ENCODE results near the gene CHRND.

The CHRND gene

DNA sequence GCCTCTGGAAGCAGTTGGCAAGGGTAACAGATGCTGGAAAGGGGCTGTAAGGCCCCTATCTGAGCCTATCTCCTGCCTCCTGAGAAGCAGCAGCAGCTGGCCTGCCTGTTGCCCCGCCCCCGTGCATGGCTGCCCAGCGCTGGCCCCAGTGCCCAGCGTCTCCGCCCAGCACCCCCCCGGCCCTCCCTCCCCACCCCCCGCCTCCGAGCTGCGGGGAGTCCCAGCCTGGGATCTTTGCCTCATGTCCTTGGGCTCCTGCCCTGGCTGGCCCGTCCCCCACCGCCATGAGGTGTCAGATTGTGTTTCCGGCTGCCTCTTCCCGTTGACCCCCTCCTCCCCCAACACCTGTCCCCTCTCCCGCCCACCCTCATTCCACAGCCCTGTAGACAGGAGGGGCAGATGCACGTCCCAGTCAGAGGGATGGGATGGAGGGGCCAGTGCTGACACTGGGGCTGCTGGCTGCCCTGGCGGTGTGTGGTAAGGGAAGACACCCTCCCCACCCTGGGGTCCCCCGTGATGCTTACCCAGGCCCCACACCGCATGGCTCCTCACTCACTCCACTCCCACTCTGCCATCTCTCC lies at the start of gene CHRND:
Gene CHRND, plus strand, starts transcription at position 370 of the 581 bp plus-strand sequence. Its CDS starts 56 bp downstream, at position 426.
- no peak for DNase-seq

DNA sequence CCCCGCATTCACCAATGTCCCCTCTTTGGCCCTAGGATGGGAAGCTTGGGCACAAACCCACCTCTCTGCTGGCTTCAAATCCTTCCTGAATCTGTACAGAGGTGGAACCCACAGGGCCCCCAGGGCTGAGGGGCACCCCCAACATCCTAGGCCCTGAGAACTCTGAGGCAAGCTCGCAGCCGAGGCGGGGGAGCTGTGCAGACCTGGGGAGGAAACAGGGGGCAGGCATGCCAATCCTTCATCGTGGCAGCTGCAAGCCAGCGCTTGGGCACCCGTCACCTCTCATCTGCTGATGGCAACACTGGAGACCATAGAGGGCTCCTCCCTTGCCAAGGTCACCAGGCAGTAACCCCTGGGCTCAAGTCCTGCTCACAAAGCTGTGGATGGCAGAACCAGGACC lies 49.2 kb upstream of the CHRND start:
- no peak for DNase-seq

DNA sequence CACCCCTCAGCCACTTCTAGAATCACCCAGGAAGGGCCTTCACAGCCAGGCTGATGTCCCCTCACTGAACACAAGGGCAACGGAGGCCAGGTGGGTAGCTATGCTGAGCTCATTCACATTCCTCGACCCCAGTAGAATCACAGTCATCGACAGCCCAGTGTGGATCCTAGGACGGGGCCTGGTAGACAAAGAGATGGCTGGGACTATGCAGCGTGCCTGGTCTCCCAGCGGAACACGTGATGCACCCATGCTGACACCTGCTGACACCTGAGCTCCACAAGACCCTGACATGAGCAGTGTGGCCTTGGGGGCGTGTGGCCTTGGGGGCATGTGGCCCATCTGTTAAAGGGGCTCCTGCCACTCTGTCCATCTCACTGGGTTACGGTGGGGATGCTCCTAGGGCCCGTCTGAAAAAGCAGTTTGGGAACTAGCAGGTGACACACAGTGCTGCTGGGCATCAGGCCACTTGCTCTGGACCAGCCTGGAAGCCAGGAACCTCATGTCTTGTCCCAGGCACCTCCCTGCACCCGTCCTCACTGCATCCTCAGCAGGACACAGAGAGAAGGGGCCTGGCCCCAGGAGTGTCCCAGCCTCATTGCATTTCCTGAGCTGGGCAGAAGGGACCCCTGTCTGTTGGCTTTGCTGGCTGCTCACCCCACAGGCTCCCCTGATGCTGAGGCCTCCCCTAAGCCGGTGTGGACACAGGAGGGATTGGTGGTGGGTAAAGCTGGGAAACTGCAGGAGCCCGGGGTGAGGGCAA lies 48.0 kb upstream of the CHRND start:
- no peak for DNase-seq

DNA sequence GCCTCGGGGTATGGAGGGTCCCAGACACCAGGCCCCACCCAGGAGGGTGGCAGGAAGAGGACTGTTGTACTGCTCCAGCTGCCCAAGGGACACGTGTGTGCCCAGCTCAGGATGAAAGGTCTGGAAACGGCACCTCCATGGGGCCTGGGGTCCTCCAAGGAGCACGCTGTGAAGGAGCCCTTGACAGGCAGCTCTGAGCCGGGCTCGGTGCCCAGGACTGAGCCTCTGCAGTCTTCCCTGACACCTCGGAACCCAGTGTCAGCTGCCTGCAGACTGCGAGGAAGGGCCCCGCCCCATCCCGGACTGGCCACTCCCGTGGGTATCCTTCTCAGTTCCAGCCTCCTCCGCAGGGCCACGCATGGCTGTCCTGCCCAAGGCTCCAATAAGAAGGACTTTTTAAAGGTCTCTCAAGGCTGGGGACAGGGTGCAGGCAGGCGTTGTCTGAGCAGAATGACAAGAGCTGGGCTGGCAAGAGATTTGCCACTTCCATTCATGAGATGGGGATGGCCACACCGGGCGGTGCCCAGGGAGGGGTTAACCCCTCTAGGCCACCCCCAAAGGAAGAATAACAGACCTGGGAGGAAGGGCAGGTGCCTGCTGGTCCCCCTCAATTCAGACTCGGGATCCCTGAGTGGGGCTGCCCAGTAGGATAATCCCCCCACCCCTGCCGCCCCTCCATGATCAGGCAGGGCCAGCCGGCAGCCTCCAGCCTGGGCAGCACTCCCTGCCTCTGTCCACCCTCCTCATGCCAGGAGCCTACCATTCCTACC lies 47.2 kb upstream of the CHRND start:
- no peak for DNase-seq

DNA sequence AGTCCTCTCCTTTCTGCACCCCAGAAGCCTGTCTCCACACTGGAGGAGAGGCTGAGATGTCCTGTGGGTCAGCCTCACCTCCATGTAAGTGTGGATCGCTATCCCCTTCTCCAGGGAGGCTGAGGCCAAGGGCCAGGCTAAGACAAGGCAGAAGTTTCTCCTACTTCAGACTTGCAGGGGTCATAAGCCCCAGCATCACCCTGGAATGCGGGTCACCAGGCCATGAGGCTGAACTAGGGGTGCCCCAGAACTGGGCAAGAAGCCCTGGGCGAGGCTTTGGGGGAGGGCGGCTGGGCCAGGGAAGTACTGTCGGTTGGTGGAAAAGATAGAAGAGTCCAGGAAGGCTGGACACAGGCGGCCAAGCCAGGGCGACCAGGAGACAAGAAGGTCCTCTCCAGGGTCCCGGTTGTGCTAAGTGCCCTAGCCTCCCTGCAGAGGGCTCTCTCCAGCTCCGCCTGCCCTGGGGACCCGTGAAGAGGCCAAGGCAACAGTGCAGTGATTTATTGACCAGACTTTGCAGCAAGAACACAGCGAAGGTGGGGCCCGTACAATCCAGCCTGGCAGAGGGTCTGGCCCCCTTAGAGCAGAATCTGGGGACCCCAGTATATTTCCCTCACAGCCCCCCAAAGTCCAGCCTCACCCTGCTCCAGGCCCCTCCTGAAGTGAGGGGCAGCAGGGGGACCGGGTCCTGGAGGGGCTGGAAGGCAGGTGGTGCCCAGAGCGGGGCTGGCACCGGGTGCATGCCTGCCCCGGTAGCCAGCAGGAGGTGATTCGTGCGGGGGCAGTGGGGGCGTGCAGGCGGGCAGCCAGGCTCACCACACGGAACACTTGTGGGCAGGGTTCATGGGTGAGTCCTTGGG lies 46.4 kb upstream of the CHRND start:
- DNase-seq = no peak

DNA sequence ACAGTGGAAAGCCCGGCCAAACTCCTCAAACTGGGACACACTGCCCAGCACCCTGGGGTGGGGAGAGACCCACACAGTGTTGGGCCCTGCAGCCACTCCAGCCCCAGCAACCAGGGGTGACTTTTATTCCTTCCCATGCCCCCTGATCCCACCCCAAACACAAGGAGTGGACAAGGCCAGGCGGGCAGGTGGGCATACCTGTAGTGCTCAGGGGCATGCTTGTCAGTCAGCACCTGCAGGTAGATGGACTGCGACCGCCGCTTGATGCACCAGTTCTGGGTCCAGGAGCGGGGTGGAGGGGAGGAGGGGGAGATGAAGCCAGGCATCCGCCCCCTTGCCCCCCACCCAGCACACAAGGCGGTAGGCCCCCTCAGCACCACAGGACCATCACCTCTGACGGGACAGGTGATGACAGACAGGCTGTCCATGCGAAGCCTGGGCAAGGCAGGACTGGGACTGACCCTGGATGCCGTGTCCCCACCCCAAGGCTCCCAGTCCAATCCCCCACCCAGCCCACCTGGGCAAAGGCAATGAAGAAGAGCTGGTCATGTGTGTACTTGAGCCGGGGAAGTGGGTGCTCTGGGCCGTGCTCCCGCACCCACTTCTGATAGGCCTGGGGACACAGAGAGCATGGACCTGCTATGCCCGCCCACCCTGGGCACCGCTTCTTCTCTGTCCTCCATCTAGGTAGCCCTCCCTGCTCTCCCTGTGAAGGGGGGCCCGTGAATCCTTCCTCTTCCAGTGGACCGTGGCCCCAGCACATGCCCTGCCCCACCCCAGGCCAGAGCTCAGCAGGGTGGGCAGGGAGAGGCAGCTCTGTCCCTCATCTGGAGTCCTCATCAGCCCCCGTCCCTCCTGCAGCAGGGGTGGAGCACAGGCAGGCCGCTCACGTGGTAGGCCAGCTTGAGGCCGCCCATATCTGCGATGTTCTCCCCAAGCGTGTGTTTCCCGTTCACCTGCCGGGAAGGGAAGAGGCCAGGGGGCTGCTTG lies 45.5 kb upstream of the CHRND start:
- no peak for DNase-seq

DNA sequence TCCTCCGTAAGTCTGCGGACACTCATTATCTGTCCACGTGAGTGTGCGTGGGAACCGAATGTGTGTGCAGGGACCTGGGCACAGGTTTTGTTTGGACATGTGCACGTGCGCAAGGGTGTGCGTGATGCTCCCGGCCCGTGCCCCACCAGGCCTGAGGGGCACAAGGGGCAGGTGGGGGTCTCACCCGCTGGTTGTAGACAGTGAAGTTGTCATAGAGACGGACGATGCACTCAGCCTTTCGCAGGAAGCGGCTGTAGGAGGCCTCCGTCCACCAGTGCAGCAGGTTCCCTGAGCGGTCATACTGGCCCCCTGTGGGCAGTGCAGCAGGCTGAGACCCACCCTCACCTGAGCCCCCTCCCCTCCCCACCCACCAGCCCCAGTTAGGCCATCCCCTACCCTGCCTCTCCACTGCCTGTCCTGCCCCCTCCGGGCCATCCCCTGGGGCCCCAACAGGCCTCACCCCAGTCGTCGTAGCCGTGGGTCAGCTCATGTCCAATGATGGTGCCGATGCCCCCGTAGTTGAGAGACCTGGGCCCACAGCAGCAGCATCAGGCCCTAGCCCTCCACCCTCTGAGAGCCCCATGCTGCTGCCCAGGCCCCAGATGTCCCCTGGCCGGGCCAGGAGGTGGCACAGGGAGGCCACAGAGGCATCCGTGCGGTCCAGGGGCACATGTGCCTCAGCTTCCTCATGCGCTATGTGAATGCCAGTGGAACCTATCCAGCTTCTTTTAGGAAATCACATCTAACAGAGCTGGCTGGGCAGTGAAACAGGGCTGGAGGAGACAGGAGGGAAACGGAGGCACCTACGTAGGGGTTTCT lies 44.4 kb upstream of the CHRND start:
- no peak for DNase-seq

DNA sequence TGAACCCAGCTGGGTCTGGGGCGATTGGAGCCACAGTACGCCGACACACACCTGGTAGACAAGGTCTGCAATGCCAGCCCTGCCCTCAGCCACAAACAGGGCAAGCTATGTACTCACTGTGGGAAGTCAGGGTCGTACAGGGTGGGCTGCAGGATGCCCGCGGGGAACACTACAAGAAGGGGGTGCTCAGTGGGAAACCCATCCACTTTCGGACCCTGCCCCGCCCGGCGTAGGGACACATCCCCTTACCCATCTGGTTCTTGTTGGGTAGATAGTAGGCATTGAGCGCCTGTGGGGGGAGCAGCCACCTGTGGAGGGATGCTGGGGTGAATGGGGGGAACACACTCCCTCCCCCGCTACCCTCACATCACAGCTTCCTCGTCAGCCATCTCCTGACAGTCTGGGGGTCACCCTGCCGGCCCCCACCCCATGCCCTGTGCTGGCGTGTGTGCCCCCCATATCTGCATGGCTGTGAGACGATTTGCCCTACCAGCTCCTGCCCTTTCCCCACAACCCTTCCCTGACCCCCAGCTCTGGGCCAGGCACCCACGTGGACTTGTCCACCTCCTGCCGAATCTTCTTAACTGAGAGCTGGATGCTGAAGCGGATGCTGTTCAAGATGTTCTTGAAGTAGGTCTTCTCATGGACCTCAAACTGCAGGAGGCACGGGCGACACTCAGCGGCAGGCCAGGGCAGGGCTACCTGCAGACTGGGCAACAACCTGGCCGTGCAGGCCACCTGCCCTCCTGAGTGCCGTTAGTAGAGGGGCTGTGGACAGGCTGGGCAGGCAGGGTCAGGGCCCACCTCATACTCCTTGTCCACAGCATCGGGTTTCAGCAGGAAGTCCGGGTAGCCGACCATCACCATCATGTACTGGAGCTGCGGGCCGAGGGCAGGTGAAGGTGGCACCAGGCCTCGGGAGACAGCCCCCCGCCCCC lies 43.4 kb upstream of the CHRND start:
- DNase-seq = no peak

DNA sequence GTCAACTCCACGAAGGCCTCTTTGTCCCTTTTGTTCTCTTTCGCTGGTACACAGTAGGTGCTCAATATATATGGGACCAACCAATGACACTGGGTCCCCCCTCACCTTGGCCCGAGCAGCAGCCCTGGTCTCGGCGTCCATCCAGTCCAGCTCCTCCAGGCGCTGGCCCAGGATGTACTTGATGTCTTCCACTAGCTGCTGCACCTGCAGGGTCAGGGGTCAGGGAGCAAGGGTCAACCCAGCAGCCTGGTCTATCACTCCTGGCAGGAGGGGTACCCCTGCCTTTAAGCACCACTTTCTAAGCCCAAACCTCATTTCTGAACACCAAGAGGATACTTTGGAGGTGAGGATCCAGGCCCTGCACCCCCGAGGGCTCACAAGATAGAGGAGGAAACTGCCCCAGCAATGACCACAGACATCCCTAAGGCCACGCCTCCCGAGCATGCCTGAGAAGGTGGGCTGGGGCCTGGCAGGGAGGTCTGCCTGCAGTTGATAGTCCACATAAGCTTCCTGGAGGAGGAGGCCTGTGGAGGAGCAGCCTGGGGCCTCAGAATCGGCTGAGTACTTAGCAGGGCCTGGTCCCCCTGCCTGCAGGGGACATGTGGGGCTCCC lies 42.5 kb upstream of the CHRND start:
- no peak for DNase-seq

DNA sequence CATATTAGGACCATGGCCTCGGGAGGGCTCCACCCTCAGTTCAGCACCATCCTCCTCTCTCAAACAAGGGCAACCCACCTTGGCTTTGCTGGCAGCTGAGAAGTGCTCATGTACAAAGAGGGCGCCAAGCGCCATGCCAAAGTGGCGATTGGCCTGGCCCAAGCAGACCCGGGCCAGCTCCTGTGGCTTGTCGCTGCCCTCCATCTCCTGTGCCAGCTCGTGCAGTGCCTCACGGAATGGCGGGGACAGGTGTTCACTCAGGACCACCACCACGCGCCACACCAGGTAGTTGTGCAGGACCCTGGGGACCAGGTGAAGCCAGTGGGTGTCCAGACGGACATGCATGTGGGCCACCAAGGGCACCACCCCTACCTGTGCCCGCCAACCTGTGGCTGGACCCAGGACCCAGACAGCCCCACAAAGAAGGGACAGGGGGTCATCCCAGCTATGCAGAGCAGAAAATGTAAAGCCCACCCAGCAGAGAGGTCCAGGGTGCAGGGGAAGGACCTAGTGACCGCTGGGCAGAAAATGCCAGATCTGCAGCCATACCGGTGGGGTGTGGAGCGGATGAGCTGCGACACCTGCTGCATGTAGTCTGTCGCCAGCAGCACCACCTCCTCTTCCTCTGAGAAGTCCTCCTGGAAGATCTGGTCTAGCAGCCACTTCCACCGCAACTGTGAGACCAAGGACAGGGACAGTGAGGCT lies 41.9 kb upstream of the CHRND start:
- no peak for DNase-seq

DNA sequence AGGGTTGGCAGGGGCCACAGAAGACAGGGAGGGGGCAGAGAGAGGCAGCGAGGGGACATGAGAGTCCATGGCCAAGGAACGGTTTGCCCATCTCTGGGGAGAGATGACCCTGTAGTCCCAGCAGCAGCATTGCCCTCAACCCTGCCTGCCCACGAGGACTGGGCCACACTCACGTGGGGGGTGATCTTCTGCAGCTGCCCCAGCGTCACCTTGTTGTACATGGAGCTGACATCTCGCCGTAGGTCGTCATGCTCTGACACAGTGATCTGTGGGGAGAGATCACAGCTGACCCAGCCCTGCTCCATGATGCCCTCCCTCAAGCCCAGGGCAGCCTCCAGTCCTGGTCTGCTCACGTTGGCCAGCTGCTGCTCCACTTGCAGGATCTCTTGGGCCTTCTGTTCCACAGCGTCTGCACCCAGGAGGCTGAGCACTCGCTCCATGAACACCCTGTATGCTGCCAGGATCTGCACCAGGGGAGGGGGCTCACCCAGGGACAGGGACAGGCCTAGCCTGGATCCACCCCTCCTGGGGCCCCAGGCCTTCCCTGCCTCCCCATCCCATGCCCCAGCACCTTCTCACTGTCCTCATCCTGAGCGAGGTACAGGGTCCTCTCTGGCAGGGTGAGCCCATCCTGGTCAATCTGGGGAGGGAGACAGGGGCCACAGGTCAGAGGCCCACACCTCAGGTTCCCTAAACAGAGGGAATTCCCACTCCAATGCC lies 41.2 kb upstream of the CHRND start:
- no peak for DNase-seq

DNA sequence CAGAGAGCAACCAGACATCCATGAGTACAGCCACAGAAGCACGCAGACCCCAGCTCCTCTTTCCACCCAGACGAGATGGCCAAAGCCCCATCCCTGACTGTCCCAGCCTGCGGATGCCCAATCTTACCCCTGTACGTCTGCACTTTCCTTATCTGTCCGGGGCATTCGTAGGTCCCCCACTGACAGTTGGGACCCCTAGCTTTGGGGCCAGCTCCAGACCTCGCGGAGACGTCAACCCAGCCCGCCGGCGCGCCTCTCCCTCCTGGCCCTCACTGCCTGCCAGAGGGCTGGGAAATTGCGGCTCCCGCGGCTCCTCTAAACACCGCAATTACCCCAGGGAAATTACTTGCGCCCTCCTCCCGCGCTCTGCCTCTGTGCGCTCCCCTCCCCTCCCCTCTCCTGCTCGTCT lies 40.6 kb upstream of the CHRND start:
- DNase-seq = no peak

DNA sequence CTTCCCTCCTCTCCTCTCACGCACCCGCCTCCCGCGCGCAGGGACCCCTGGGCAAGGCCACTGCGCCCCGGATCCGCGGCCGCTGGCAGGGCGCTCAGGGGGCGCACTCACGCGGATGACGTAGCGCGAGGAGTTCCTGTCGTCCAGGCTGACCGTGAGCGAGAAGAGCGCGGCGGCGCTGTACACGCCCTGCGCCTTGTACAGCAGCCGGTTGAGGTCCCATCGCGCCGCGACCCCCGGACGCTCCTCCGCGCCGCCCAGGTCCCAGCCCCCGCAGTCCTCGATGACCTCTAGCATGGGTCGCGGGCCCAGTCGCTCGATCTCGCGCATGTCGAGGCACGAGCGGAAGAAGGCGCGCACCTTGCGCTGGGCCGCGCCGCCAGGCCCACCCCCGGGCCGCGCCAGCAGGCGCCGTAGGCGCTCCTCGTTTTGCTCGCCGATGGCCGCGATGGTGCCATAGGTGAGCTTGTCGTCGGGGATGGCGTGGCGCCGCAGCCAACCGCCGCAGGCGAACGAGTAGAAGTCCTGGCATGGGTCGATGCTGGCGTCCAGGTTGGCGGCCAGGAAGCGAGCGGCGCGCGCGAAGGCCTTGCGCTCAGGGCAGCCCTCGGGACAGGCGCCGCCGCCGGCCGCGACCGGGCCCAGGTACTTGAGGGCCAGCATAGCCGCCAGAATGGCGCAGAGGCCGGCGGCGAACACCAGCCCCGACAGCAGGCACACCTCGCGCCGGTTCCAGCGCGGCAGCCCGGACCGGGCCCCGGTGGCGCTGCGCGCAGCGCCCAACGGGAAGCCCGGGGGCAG lies 40.0 kb upstream of the CHRND start:
- DNase-seq = no peak

DNA sequence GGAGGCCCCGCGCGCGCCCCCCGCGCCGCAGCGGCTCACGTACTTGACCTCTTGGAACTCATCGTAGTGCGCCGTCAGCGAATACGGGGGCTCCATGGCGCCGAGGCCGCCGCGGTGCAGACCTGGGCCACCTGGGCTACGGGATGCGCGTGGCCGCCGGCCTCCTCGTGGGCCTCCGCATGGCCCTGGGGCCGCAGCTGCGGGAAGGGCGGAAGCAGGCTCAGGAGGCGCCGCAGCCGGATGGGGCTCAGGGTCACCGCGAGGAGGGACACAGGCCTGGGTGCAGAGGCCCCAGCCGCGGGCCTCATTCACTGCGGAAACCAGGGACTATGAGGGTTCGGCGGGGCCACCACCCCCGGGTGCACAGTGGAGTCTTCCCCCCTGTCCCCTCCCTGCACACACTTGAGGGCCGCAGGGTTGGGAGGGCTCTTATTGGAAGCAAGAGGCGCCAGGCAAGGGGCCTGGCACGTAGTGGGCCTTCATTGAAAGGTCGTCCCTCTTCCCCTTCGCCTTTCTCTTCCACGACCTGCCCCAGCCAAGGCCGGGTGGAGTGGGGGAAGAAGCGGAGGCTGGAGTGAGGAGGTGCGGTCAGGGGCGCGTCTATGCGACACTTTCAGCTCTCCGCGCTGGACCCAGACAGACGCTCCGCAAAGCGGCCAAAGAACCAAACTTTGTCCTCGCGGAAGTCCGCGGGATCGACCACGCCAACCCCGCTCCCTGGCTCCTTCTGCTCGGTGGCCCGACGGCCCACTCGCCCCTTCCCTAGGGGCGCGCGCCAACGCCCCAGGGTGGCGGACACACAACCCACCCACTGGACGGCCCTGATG lies 39.2 kb upstream of the CHRND start:
- DNase-seq = no peak

DNA sequence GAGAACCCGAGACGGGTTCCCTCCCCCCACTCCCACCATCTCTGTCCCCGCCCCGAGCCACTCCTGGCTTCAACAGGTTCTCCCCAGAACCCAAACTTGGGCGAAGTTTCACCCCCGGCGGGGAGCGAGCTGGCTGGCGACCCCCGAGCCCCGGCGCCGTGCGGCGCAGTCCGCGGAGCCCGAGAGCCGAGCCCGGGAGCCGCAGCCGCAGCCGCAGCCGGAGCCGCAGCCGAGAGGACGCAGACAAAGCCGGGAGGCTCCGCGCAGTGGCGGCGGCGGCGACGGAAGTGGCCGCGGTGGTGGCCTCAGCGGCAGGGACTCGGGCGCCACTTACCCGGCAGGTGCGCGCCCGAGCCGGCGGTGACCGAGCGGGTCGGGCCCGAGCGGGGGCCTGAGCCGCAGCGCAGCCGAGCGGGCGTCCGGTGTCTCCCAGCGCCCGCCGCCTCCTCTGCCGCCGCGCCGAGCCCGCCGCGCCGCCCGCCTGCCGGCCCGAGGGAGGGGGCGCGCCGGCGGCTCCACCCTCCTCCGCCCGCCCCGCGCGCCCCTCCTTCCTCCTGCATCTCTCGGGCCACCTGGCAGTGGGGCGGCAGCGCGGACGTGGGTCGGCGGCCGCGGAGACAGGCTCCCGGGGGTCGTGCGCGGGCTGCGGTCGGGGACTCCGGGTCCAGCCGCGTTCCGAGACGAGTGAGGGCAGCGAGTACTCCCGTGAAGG lies 38.4 kb upstream of the CHRND start, which contains the start of gene ECEL1:
Gene ECEL1, minus strand, starts transcription at position 450 of the 712 bp plus-strand sequence. CDS start 1,181 bp downstream, outside the sequence.
- no peak for DNase-seq

Measured in DMS79 (cell line).